ENCODE measurements around the gene ABHD3.
"Not testable (repeated sequence)": the region's sequence is repeated elsewhere in the genome, so short reads cannot be mapped to it uniquely, and the experiment has no call there.

The ABHD3 gene

GRCh38 chr18:21714474-21714873 lies 9.9 kb upstream of the ABHD3 start:
- in situ Hi-C loops (cut with MboI; ENCODE audit: low pct_unique_long_range_greater_than_20kb, low sequenced_read_pairs), result no loop called here
- DNase-seq, result no peak

GRCh38 chr18:21707130-21707529 lies 2.6 kb upstream of the ABHD3 start:
- in situ Hi-C loops (cut with MboI; ENCODE audit: low pct_unique_long_range_greater_than_20kb, low sequenced_read_pairs); DNase-seq: not testable (repeated sequence)

GRCh38 chr18:21706386-21706865 lies 1.9 kb upstream of the ABHD3 start:
- in situ Hi-C loops (cut with MboI; ENCODE audit: low pct_unique_long_range_greater_than_20kb, low sequenced_read_pairs), result no loop called here
- no peak for DNase-seq

- in situ Hi-C loops (cut with MboI; ENCODE audit: low pct_unique_long_range_greater_than_20kb, low sequenced_read_pairs), result no loop called here
- peak; percentile 51 for DNase-seq
These were observed 1.2 kb downstream of the ABHD3 start for GRCh38 chr18:21703241-21703820.

GRCh38 chr18:21702602-21703001 lies 2.0 kb downstream of the ABHD3 start:
- no peak for DNase-seq
- in situ Hi-C loops (cut with MboI; ENCODE audit: low pct_unique_long_range_greater_than_20kb, low sequenced_read_pairs), result no loop called here

- in situ Hi-C loops (cut with MboI; ENCODE audit: low pct_unique_long_range_greater_than_20kb, low sequenced_read_pairs), result no loop called here
- DNase-seq, result no peak
These were observed 3.0 kb downstream of the ABHD3 start for GRCh38 chr18:21701621-21702020.

GRCh38 chr18:21700528-21701075 lies 4.0 kb downstream of the ABHD3 start:
- peak; percentile 55 for DNase-seq
- in situ Hi-C loops (cut with MboI; ENCODE audit: low pct_unique_long_range_greater_than_20kb, low sequenced_read_pairs), result no loop called here

- no peak for DNase-seq
- in situ Hi-C loops (cut with MboI; ENCODE audit: low pct_unique_long_range_greater_than_20kb, low sequenced_read_pairs), result no loop called here
These were observed 11.3 kb downstream of the ABHD3 start for GRCh38 chr18:21693322-21693721.

GRCh38 chr18:21689736-21690135 lies 14.8 kb downstream of the ABHD3 start:
- no peak for DNase-seq
- in situ Hi-C loops (cut with MboI; ENCODE audit: low pct_unique_long_range_greater_than_20kb, low sequenced_read_pairs), result no loop called here

- in situ Hi-C loops (cut with MboI; ENCODE audit: low pct_unique_long_range_greater_than_20kb, low sequenced_read_pairs), result no loop called here
- peak; percentile 71 for DNase-seq
These were observed 18.1 kb downstream of the ABHD3 start for GRCh38 chr18:21686282-21687105.

- DNase-seq; in situ Hi-C loops (cut with MboI; ENCODE audit: low pct_unique_long_range_greater_than_20kb, low sequenced_read_pairs): not testable (repeated sequence)
These were observed 19.0 kb downstream of the ABHD3 start for GRCh38 chr18:21685556-21685981.

- in situ Hi-C loops (cut with MboI; ENCODE audit: low pct_unique_long_range_greater_than_20kb, low sequenced_read_pairs), result no loop called here
These were observed 19.8 kb downstream of the ABHD3 start for GRCh38 chr18:21684731-21685130.

GRCh38 chr18:21682371-21683051 lies 22.1 kb downstream of the ABHD3 start:
- in situ Hi-C loops (cut with MboI; ENCODE audit: low pct_unique_long_range_greater_than_20kb, low sequenced_read_pairs), result no loop called here
- DNase-seq, result peak; percentile 26

More at GRCh38 chr18:21684731-21685130, 19.8 kb downstream of the ABHD3 start:
- DNase-seq, result no peak

- in situ Hi-C loops (cut with MboI; ENCODE audit: low pct_unique_long_range_greater_than_20kb, low sequenced_read_pairs), result no loop called here
- DNase-seq, result no peak
These were observed 24.4 kb downstream of the ABHD3 start for GRCh38 chr18:21680161-21680560.

GRCh38 chr18:21678859-21679258 lies 25.7 kb downstream of the ABHD3 start:
- in situ Hi-C loops (cut with MboI; ENCODE audit: low pct_unique_long_range_greater_than_20kb, low sequenced_read_pairs), result no loop called here
- DNase-seq, result peak; percentile 26

- in situ Hi-C loops (cut with MboI; ENCODE audit: low pct_unique_long_range_greater_than_20kb, low sequenced_read_pairs); DNase-seq: not testable (repeated sequence)
These were observed 29.2 kb downstream of the ABHD3 start for GRCh38 chr18:21675354-21675753.

- DNase-seq, result no peak
These were observed 31.9 kb downstream of the ABHD3 start for GRCh38 chr18:21672521-21673267.

GRCh38 chr18:21669736-21670285 lies 34.8 kb downstream of the ABHD3 start:
- in situ Hi-C loops (cut with MboI; ENCODE audit: low pct_unique_long_range_greater_than_20kb, low sequenced_read_pairs), result no loop called here
- DNase-seq, result peak; percentile 31

More at GRCh38 chr18:21672521-21673267, 31.9 kb downstream of the ABHD3 start:
- in situ Hi-C loops (cut with MboI; ENCODE audit: low pct_unique_long_range_greater_than_20kb, low sequenced_read_pairs), result no loop called here

GRCh38 chr18:21664069-21664468 lies 40.5 kb downstream of the ABHD3 start:
- DNase-seq, result no peak
- in situ Hi-C loops (cut with MboI; ENCODE audit: low pct_unique_long_range_greater_than_20kb, low sequenced_read_pairs), result no loop called here

All from KBM-7 (cell line).